IPS-18a (cell line): ENCODE results near the gene TET3.
"Not testable (repeated sequence)": the region's sequence is repeated elsewhere in the genome, so short reads cannot be mapped to it uniquely, and the experiment has no call there.

ENCODE experiments used
- H3K27ac ChIP-seq: one replicate; pipeline ENCODE4 v1.5.1; 2013; ENCODE audit warnings: low read length
- H3K27me3 ChIP-seq: one replicate; pipeline ENCODE4 v1.6.1; 2013; ENCODE audit warnings: mild to moderate bottlenecking, low read length; ENCODE audit not compliant: control insufficient read depth, insufficient read depth
- H3K36me3 ChIP-seq: one replicate; pipeline ENCODE4 v1.6.1; 2013; ENCODE audit warnings: low read depth, low read length; ENCODE audit not compliant: control insufficient read depth
- H3K4me1 ChIP-seq: one replicate; pipeline ENCODE4 v1.6.1; 2013; ENCODE audit warnings: low read depth, low read length; ENCODE audit not compliant: control insufficient read depth
- H3K4me3 ChIP-seq: one replicate; pipeline ENCODE4 v1.5.1; 2013; ENCODE audit warnings: low read length
- H3K9ac ChIP-seq: one replicate; pipeline ENCODE4 v1.6.1; 2013; ENCODE audit warnings: mild to moderate bottlenecking, low read length, moderate library complexity
- H3K9me3 ChIP-seq: one replicate; pipeline ENCODE4 v1.6.1; 2013; ENCODE audit warnings: low read depth, low read length; ENCODE audit not compliant: control insufficient read depth

The TET3 gene

DNA sequence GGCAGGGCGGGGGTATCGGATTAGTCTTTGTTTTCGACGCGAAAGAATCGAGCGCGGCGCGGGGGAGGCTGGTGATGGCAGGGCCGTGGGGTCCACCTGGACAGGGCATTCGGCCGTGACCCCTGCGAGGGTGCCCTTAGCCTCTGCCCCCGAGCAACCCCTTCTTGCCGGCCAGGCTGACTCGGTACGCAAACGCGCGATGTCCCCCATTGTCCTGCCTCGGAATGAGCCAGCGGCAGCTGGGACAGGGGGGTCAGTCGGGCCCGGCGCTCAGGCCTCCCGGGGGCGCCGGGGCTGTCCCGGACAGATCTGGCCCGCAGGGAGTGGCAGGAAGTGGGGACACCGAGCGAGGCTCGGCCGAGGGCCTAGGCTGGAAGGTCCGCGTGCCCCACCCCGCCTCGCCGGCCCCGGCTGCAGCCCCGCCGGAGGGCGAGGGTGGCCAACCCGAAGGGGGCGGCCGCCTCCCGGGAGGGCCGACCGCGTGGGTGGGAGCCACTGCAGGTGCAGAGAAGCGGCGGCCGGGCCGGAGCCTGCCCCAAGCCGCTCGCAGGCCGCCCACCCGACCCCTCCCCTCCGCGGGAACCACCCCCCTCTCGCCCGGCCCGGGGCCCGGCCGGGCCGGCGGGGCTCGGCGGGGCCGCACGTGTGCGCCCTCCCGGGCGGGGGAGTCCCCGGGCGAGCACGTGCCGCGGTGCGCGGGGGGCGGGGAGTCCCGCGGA is at the start of gene TET3:
TET3 (plus strand) TSS at position 708 of the 719 bp plus-strand sequence. CDS start 1,494 bp downstream, outside the sequence.
- Histone ChIP-seq H3K36me3 (no peaks in the 10 kb centered on the region), H3K4me3 (peak within 1 kb of the TSS; percentile 74), H3K27me3 (peaks cover 48% of the 10 kb centered on the region), H3K4me1 (peaks cover 30% of the 10 kb centered on the region), H3K27ac (no peak within 1 kb of the TSS), H3K9me3 (no peaks in the 10 kb centered on the region), H3K9ac (peak within 1 kb of the TSS; percentile 76)

DNA sequence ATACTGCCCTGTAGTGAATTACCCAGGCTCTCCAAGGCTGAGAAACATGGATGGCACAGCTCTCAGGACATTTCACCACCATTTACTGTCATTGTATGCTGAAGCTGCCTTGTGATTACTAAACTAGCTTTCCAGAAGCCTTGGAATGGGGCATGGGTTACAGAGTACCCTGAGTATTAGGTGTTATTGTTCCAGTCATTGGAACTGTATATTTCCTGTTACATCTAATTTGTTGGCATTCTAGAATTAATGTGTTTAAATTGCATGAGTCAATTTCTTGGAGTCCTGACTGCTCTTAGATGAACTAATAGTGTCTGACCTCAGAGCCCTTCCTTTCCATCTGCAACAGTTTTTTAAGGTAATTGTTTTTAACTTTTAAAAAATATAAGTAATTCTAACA is 49.1 kb upstream of the TET3 start:
- no peak overlapping the region for H3K4me3 ChIP-seq
- no peak overlapping the region for H3K27ac ChIP-seq
- H3K36me3 ChIP-seq: peaks cover 30% of the 10 kb centered on the region
- H3K9ac ChIP-seq: no peak overlapping the region
- no peaks in the 10 kb centered on the region for H3K27me3 ChIP-seq
- H3K4me1 ChIP-seq: no peaks in the 10 kb centered on the region
- H3K9me3 ChIP-seq: no peaks in the 10 kb centered on the region

DNA sequence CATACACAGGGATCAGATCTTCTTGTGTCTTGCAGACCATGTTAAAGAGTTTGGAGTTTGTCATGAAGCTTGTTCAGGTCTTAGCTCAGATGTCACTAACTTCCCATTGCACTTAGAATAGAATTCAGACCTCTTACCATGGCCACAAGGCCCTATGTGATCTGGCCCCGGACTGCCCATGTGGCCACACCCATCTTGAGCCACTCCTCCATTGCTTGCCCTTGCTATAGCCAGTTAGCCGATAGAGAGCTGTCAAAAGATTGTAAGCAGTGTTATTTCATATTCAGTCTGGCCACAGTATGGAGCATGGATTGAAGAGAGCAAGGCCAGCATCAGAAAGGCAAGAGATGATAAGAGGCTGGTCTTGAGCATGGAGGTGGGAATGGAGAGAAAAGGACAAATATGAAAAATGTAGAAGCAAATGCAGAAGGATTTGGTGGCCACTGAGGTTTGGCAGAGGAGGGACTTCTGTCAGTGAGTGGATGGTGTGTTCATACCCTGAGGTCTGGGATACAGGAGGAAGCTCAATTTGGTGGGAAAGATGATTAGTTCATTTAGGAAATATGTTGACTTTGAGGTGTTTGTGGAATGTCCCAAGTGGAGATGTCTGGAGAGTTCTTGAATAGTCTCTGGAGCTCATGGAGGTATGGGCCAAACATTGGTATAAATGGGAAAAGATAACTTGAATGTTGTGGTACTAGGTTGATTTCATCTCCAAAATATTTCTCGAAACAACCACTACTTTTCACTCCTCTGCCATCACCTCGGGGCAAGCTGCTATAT is 47.4 kb upstream of the TET3 start:
- Histone ChIP-seq H3K36me3 (peaks cover 36% of the 10 kb centered on the region), H3K9ac (no peak overlapping the region), H3K4me3 (no peak overlapping the region), H3K27me3 (no peaks in the 10 kb centered on the region), H3K9me3 (no peaks in the 10 kb centered on the region), H3K27ac (no peak overlapping the region), H3K4me1 (no peaks in the 10 kb centered on the region)

DNA sequence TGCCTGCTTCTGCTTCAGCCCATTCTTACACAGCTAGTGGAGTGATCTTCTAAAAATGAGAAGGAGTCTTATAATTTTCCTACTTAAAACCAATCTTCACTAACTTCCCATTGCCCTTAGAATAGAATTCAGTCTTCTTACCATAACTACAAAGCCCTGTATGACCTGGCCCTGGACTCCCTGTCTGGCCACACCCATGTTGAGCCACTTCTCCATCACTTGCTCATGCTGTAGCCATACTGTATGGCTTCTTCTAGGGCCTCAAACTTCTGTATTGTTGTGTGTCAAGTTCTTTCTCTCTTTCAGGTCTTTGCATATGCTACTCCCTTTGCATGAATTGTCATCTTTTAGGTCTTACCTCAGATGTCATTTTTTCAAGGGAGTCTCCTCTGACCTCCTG is 46.8 kb upstream of the TET3 start:
- H3K27ac ChIP-seq: no peak overlapping the region
- H3K9ac ChIP-seq: no peak overlapping the region
- H3K9me3 ChIP-seq: no peaks in the 10 kb centered on the region
- H3K27me3 ChIP-seq: no peaks in the 10 kb centered on the region
- H3K36me3 ChIP-seq: peaks cover 31% of the 10 kb centered on the region
- no peak overlapping the region for H3K4me3 ChIP-seq
- no peaks in the 10 kb centered on the region for H3K4me1 ChIP-seq

DNA sequence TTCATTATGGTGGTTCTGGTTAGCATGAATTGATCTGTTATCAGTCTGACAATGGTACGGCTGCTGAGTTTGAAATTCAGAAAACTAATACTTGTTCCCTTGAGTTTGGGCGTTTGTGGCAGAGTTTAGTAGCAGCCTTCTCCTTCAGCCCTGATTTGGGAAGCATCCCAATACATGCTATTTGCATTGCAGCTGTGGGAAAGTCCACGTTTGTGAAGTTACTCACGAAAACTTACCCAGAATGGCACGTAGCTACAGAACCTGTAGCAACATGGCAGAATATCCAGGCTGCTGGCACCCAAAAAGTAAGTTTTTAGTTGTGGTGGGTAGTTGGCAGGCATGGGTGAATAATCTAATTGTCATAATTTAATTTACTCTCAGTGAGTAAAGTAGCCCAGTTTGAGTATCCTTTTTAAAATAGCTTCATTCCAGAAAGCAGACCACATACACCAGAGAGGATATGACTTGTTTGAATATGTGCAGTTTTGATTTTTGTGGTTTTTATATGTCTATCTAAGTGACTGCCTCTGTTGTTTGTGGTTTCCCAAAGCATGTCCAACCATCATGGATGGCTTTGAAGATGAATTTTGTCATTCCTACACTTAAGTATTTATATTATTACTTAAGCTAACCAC is 45.9 kb upstream of the TET3 start:
- no peaks in the 10 kb centered on the region for H3K27me3 ChIP-seq
- H3K9me3 ChIP-seq: no peaks in the 10 kb centered on the region
- H3K4me3 ChIP-seq: no peak overlapping the region
- peaks cover 26% of the 10 kb centered on the region for H3K36me3 ChIP-seq
- no peak overlapping the region for H3K27ac ChIP-seq
- no peak overlapping the region for H3K9ac ChIP-seq
- H3K4me1 ChIP-seq: no peaks in the 10 kb centered on the region

DNA sequence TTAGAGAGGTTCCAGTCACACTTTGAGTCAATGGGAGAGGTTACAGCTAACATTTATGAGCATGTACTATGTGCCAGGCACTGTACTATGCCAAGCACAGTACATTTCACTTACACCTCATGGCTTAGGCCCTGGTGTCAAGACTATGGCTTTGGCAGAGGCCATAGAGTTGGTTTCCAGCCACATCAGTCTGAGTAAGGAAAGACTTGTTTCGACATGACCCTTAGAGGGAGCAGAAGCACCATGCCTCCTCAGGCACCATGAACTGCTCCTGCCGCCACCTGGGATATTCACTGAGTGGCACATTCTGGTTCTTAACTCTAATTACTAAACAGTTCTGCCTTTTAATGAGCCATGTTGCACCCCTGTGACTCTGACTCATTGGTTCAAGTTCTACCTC is 45.3 kb upstream of the TET3 start:
- no peak overlapping the region for H3K27ac ChIP-seq
- H3K9ac ChIP-seq: no peak overlapping the region
- no peaks in the 10 kb centered on the region for H3K9me3 ChIP-seq
- no peaks in the 10 kb centered on the region for H3K4me1 ChIP-seq
- peaks cover 26% of the 10 kb centered on the region for H3K36me3 ChIP-seq
- H3K27me3 ChIP-seq: no peaks in the 10 kb centered on the region
- no peak overlapping the region for H3K4me3 ChIP-seq

DNA sequence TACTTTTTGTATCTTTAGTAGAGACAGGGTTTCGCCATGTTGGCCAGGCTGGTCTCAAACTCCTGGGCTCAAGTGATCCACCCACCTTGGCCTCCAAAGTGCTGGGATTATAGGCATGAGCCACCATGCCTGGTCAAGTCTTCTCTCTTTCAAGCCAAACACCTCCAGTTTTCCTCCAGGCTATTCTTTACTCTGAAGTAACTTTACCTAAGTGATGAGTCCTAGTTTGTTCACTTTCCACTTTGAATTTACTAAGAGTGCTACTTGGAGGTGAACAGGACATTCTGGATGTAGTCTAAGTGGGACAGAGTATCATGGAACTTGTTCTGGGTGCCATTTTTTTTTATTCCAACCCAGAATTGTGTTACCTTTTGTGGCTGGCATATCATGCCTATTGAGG is 44.6 kb upstream of the TET3 start:
- not testable (repeated sequence) for H3K27me3 ChIP-seq, H3K27ac ChIP-seq, H3K9me3 ChIP-seq, H3K4me1 ChIP-seq, H3K9ac ChIP-seq, H3K4me3 ChIP-seq
- peaks cover 27% of the 10 kb centered on the region for H3K36me3 ChIP-seq

DNA sequence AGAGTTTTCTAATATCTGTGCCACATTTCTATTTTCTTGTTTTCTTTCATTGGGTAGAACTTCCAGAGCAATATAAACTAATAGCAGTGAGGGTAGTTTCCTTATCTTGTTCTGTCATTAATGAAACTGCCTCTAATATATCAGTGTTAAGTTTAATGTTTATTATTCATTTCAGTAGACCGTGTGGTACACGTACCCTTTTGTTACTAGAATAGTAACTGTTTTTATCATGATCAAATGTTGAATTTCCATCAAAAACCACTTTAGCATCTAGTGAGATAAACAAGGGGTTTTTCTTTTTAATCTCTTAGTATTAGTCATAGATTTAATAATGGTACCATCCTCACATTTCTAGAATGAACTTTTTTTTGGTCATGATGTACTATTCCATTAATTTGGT is 42.0 kb upstream of the TET3 start:
- H3K9me3 ChIP-seq: no peaks in the 10 kb centered on the region
- H3K27ac ChIP-seq: no peak overlapping the region
- H3K36me3 ChIP-seq: peaks cover 39% of the 10 kb centered on the region
- H3K4me1 ChIP-seq: no peaks in the 10 kb centered on the region
- no peaks in the 10 kb centered on the region for H3K27me3 ChIP-seq
- no peak overlapping the region for H3K9ac ChIP-seq
- H3K4me3 ChIP-seq: no peak overlapping the region

DNA sequence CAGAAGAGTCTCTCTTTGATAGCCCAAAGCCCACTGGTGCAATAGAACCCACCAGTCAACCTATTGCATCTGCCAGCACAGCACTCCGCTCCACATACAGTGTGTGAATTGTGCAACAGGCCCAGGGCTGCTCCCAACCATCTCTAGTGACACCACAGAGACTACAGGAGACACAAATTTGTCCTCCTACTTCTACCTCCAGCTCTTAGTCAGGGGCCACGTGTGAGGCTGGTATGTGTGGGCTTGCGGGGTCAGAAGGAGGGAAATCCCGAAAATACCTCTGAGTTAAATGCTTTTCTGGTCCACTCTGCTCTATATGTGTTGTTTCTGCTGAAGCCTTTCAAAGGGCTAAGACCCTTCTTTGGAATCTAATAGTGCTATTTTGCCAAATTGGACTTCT is 40.0 kb upstream of the TET3 start:
- no peaks in the 10 kb centered on the region for H3K27me3 ChIP-seq
- H3K9me3 ChIP-seq: no peaks in the 10 kb centered on the region
- H3K4me1 ChIP-seq: no peaks in the 10 kb centered on the region
- H3K9ac ChIP-seq: no peak overlapping the region
- H3K4me3 ChIP-seq: no peak overlapping the region
- no peak overlapping the region for H3K27ac ChIP-seq
- H3K36me3 ChIP-seq: peaks cover 47% of the 10 kb centered on the region

DNA sequence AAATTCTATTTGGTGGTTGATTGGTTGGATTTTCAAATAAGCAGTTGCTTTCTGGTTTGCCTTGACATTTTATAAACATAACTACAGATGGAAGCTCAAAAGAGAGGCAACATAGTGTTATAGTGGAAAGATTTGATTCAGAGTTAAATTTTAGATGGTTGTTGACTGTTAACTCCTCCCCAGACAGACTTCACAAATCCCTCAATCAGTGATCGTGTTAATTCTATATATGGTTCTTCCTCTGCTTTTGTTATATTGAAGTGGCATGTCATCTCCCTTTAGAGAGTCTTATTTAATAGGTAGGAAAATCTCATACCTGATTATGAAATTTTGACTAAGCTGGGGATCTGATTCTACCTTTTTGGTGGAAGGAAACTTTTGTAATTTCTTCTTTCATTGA is 38.5 kb upstream of the TET3 start:
- Histone ChIP-seq H3K9ac (no peak overlapping the region), H3K27ac (no peak overlapping the region), H3K27me3 (no peaks in the 10 kb centered on the region), H3K9me3 (no peaks in the 10 kb centered on the region), H3K4me3 (no peak overlapping the region), H3K4me1 (no peaks in the 10 kb centered on the region), H3K36me3 (peaks cover 55% of the 10 kb centered on the region)

DNA sequence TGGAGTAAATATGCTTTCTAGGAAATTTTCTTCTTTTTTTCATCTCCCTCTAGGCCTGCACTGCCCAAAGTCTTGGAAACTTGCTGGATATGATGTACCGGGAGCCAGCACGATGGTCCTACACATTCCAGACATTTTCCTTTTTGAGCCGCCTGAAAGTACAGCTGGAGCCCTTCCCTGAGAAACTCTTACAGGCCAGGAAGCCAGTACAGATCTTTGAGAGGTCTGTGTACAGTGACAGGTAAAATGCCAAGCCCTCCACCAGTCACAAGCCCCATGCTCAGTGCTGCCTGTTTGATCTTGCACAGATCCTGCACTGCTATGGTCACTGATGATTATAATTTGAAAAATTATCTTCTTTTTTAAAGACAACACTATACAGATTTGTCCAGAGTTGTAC is 38.0 kb upstream of the TET3 start:
- no peak overlapping the region for H3K4me3 ChIP-seq
- no peaks in the 10 kb centered on the region for H3K4me1 ChIP-seq
- H3K27ac ChIP-seq: no peak overlapping the region
- H3K36me3 ChIP-seq: peaks cover 57% of the 10 kb centered on the region
- no peaks in the 10 kb centered on the region for H3K9me3 ChIP-seq
- no peak overlapping the region for H3K9ac ChIP-seq
- no peaks in the 10 kb centered on the region for H3K27me3 ChIP-seq
